IMR-90 (cell line): ENCODE measurements around the gene EHD4. TPM values are rescaled to one million over a fixed set of nuclear protein-coding genes. Genes with fewer than 3 reads are reported as not detected.

Experiments used
- ATAC-seq: fragments of 200-7000 bp; cut with Tn5 transposase; 2 replicates; pipeline ENCODE4 v1.9.1; 2020; ENCODE audit warnings: low read depth, mild to moderate bottlenecking, moderate library complexity
- BruUV-seq: library from RNA; stranded (reverse); fragments of 400-500 nt; replicated peaks from 2 replicates; lab custom pipeline; 2021; lab: Mats Ljungman, UMichigan
- CTCF ChIA-PET: fragments of 300-600 bp; formaldehyde crosslinking; extraction: SDS; loops from one replicate; lab custom pipeline; 2021; ENCODE audit warnings: antibody characterized with exemption; lab: Yijun Ruan, JAX
- POLR2A ChIA-PET: fragments of 300-600 bp; sonication (Branson Sonifier 250); formaldehyde crosslinking; loops from one replicate; lab custom pipeline; 2022; ENCODE audit warnings: antibody characterized with exemption; ENCODE audit not compliant: unreplicated experiment; lab: Charles Lee
- DNase-seq: peaks from one replicate; pipeline ENCODE4 v3.0.0; 2013
- H2AFZ ChIP-seq: replicated peaks from 2 replicates; pipeline ENCODE3; 2013; ENCODE audit warnings: low read length, mild to moderate bottlenecking; ENCODE audit not compliant: poor library complexity
- H2AK5ac ChIP-seq: 2 replicates; pipeline ENCODE4 v1.6.1; 2013; ENCODE audit warnings: low read depth, low read length, inconsistent platforms
- H2AK9ac ChIP-seq: replicated peaks from 2 replicates; pipeline ENCODE3; 2013; ENCODE audit warnings: mild to moderate bottlenecking, low read depth, low read length, moderate library complexity; ENCODE audit not compliant: poor library complexity
- H2BK120ac ChIP-seq: 2 replicates; pipeline ENCODE4 v1.6.1; 2013; ENCODE audit warnings: low read depth, low read length, inconsistent platforms
- H2BK15ac ChIP-seq: 3 replicates; pipeline ENCODE4 v1.6.1; 2013; ENCODE audit warnings: low read depth, low read length, inconsistent platforms
- H2BK20ac ChIP-seq: 2 replicates; pipeline ENCODE4 v1.6.1; 2013; ENCODE audit warnings: low read depth, mild to moderate bottlenecking, inconsistent platforms, low read length, moderate library complexity
- H2BK5ac ChIP-seq: 2 replicates; pipeline ENCODE4 v1.6.1; 2013; ENCODE audit warnings: mild to moderate bottlenecking, low read depth, low read length, inconsistent platforms; ENCODE audit not compliant: poor library complexity, severe bottlenecking
- H3K14ac ChIP-seq: replicated peaks from 2 replicates; pipeline ENCODE4 v1.6.1; 2013; ENCODE audit warnings: low read depth, low read length, inconsistent platforms
- H3K18ac ChIP-seq: 2 replicates; pipeline ENCODE4 v1.6.1; 2013; ENCODE audit warnings: low read depth, low read length, control low read depth
- H3K23ac ChIP-seq: 2 replicates; pipeline ENCODE4 v1.6.1; 2013; ENCODE audit warnings: low read depth, low read length, inconsistent platforms
- H3K27ac ChIP-seq: 2 replicates; pipeline ENCODE4 v1.5.1; 2013; ENCODE audit warnings: mild to moderate bottlenecking, control low read depth, low read length; ENCODE audit not compliant: insufficient read depth
- H3K27me3 ChIP-seq: 2 replicates; pipeline ENCODE4 v1.6.1; 2013; ENCODE audit warnings: low read length; ENCODE audit not compliant: control insufficient read depth, insufficient read depth
- H3K36me3 ChIP-seq: 2 replicates; pipeline ENCODE4 v1.6.1; 2013; ENCODE audit warnings: low read length, mixed read lengths; ENCODE audit not compliant: control insufficient read depth, insufficient read depth
- H3K4ac ChIP-seq: 2 replicates; pipeline ENCODE4 v1.6.1; 2013; ENCODE audit warnings: low read depth, low read length, inconsistent platforms
- H3K4me1 ChIP-seq: 2 replicates; pipeline ENCODE4 v1.6.1; 2013; ENCODE audit warnings: low read length, mixed read lengths; ENCODE audit not compliant: control insufficient read depth, insufficient read depth
- H3K4me2 ChIP-seq: 2 replicates; pipeline ENCODE4 v1.6.1; 2013; ENCODE audit warnings: low read depth, mild to moderate bottlenecking, control low read depth, low read length, moderate library complexity
- H3K4me3 ChIP-seq: 2 replicates; pipeline ENCODE4 v1.5.1; 2013; ENCODE audit warnings: low read depth, mild to moderate bottlenecking, control low read depth, low read length, moderate library complexity; ENCODE audit not compliant: insufficient read depth
- H3K56ac ChIP-seq: 2 replicates; pipeline ENCODE4 v1.6.1; 2013; ENCODE audit warnings: low read length, inconsistent platforms; ENCODE audit not compliant: insufficient read depth; ENCODE audit errors: extremely low read depth
- H3K79me1 ChIP-seq, 2 experiments: 2 replicates each; pipeline ENCODE4 v1.6.1; 2013; ENCODE audit warnings: low read length in 2 of 2, inconsistent platforms in 1 of 2, low read depth in 1 of 2
- H3K9ac ChIP-seq: 2 replicates; pipeline ENCODE4 v1.6.1; 2013; ENCODE audit warnings: low read depth, low read length, control low read depth
- H3K9me1 ChIP-seq: 2 replicates; pipeline ENCODE4 v1.6.1; 2013; ENCODE audit warnings: low read length, inconsistent platforms; ENCODE audit not compliant: insufficient read depth
- H3K9me3 ChIP-seq: 2 replicates; pipeline ENCODE4 v1.6.1; 2013; ENCODE audit warnings: low read length; ENCODE audit not compliant: control insufficient read depth, insufficient read depth
- H4K20me1 ChIP-seq: 2 replicates; pipeline ENCODE4 v1.6.1; 2013; ENCODE audit warnings: low read length, inconsistent platforms; ENCODE audit not compliant: insufficient read depth
- H4K5ac ChIP-seq: 2 replicates; pipeline ENCODE4 v1.6.1; 2013; ENCODE audit warnings: mild to moderate bottlenecking, low read depth, low read length, control low read depth
- H4K8ac ChIP-seq, 2 experiments: 2 replicates each; pipeline ENCODE4 v1.6.1; 2013; ENCODE audit warnings: low read depth in 2 of 2, low read length in 2 of 2, control low read depth in 1 of 2, inconsistent platforms in 1 of 2
- H4K91ac ChIP-seq: 2 replicates; pipeline ENCODE4 v1.6.1; 2013; ENCODE audit warnings: low read depth, low read length, inconsistent platforms; ENCODE audit not compliant: insufficient read depth
- MXI1 ChIP-seq: IDR thresholded peaks from 2 replicates; pipeline ENCODE4 v1.6.1; 2012; ENCODE audit warnings: low read depth, mild to moderate bottlenecking, low read length, moderate library complexity, borderline replicate concordance
- WGBS, 2 experiments: methylation state at CpG; one replicate each; pipeline versions ENCODE4 v1.1.5 to v1.1.7; 2013; ENCODE audit warnings: missing lambda C conversion rate in 2 of 2; ENCODE audit not compliant: insufficient read length in 1 of 2; ENCODE audit errors: extremely low coverage in 2 of 2; 5-methylcytosine and 5-hydroxymethylcytosine counted together
- dilution Hi-C: fragments of 300-500 bp; cut with HindIII; formaldehyde crosslinking; loops from one replicate; pipeline ENCODE4 v1.14.3; 2018; ENCODE audit warnings: low sequenced_read_pairs; ENCODE audit not compliant: unreplicated experiment
- in situ Hi-C: fragments of 300-500 bp; cut with MboI; formaldehyde crosslinking; loops from 3 replicates; pipeline ENCODE4 v1.14.3; 2019; ENCODE audit warnings: low sequenced_read_pairs, inconsistent platforms, mixed read lengths
- intact Hi-C: fragments of 100-400 bp; cut with micrococcal nuclease; formaldehyde crosslinking; loops from 2 replicates; pipeline ENCODE4 v1.10.0; 2022
- polyA plus RNA-seq, 3 experiments: library from polyadenylated mRNA; depleted of rRNA; stranded (reverse); fragments of >200 nt; gene quantifications; 2 replicates each; pipeline ENCODE4 v1.2.3, GENCODE V29; 2012; ENCODE audit warnings: low replicate concordance in 1 of 3
- total RNA-seq: library from RNA; depleted of rRNA; stranded (reverse); fragments of >200 nt; gene quantifications from 2 replicates; pipeline ENCODE4 v1.2.3, GENCODE V29; 2012

EHD4 gene
- total and polyA plus RNA-seq, 2 of the 4 experiments (the other 2 are of a cell fraction), result 21.0 to 29.0 TPM

DNA sequence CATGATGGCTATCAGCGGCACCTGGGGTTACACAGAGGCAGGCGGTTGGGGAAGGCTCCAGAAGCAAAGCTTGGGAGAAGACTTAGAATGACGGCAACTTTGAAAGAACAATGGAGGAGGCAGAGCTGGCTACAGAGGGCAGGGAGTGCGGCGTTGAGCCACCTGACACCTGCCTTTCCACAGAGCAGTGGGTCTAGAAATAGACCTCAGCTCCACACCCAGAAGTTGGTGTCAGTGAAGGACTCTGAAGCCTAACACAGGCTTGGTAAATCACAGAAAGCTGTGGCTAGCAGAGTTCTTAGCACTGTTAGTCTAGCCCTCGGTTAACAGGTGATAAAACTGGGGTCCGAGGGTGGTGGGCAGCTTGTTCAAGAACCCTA, 23.1 kb upstream of the EHD4 start:
- ChIA-PET POLR2A (no interaction called here), CTCF (interaction anchor here (1.7 kb wide), 1 partner anchor 15 kb away, joined by 3 read pairs; no protein-coding TSS in a partner anchor)
- 73% methylated on average over 3 of the region's 7 CpGs; no CpG with 5 or more reads in 1 of the 2 experiments for WGBS, 2 experiments
- ATAC-seq (no peak), DNase-seq (no peak)
- H3K56ac ChIP-seq, result no peak overlapping the region
- no peak overlapping the region for H4K8ac ChIP-seq
- H4K5ac ChIP-seq, result no peak overlapping the region
- no peak overlapping the region for H3K4ac ChIP-seq
- H3K9me1 ChIP-seq, result no peaks in the 10 kb centered on the region
- H3K36me3 ChIP-seq, result no peaks in the 10 kb centered on the region
- intact Hi-C loops, result loop anchor here (2.0 kb wide), 1 partner anchor 85 kb away; no protein-coding TSS in a partner anchor
- H2AFZ ChIP-seq, result no peak overlapping the region
- H3K4me1 ChIP-seq, result no peaks in the 10 kb centered on the region
- BruUV-seq, result no TSS peak
- in situ Hi-C loops, result no loop called here
- H2AK5ac ChIP-seq, result no peak overlapping the region
- no peak overlapping the region for H2BK20ac ChIP-seq
- H3K4me2 ChIP-seq, result no peak overlapping the region
- H2AK9ac ChIP-seq, result no peak overlapping the region
- H3K27ac ChIP-seq, result no peak overlapping the region
- no peak for TF ChIP-seq MXI1
- H2BK15ac ChIP-seq, result no peak overlapping the region
- no peak overlapping the region for H2BK5ac ChIP-seq
- peaks cover 51% of the 10 kb centered on the region for H3K27me3 ChIP-seq
- H3K14ac ChIP-seq, result no peak overlapping the region
- no peaks in the 10 kb centered on the region for H4K20me1 ChIP-seq
- no peaks in the 10 kb centered on the region for H3K9me3 ChIP-seq
- H3K23ac ChIP-seq, result no peak overlapping the region
- no peaks in the 10 kb centered on the region for H3K79me1 ChIP-seq
- H3K9ac ChIP-seq, result no peak overlapping the region
- H4K91ac ChIP-seq, result no peak overlapping the region
- dilution Hi-C loops, result no loop called here
- H3K4me3 ChIP-seq, result no peak overlapping the region
- no peak overlapping the region for H3K18ac ChIP-seq
- H2BK120ac ChIP-seq, result no peak overlapping the region
